Activated CD4-positive, alpha-beta T cell treated with anti-CD3 and anti-CD28 coated beads, Interleukin-2, Interleukin-6, amounts not matched to agents 100 ng/mL and 50 ng/mL, durations not matched to agents 16 hours and 8 hours (primary cell): ENCODE measurements around the gene MEIOC.
A peak's percentile ranks its signal among the peaks of the same experiment; 100 is the strongest.
"Not testable (repeated sequence)": the region's sequence is repeated elsewhere in the genome, so short reads cannot be mapped to it uniquely, and the experiment has no call there.

Source experiments
- DNase-seq: peaks from one replicate; pipeline ENCODE4 v3.0.0-alpha.2; 2020

MEIOC gene

GRCh38 chr17:44655983-44656710 lies at the start of gene MEIOC:
MEIOC (plus strand) TSS chr17:44656468; CDS start chr17:44656614, 146 bp downstream.
- peak; percentile 54 for DNase-seq

- DNase-seq: no peak
Observed at GRCh38 chr17:44606658-44607057, 49.6 kb upstream of the MEIOC start.

- no peak for DNase-seq
Observed at GRCh38 chr17:44607836-44608690, 48.2 kb upstream of the MEIOC start.

- no peak for DNase-seq
Observed at GRCh38 chr17:44608727-44609435, 47.4 kb upstream of the MEIOC start.

GRCh38 chr17:44610331-44610730 lies 45.9 kb upstream of the MEIOC start:
- no peak for DNase-seq

GRCh38 chr17:44610871-44611270 lies 45.4 kb upstream of the MEIOC start:
- DNase-seq: no peak

GRCh38 chr17:44614862-44615261 lies 41.4 kb upstream of the MEIOC start:
- no peak for DNase-seq

GRCh38 chr17:44618652-44619051 lies 37.6 kb upstream of the MEIOC start:
- not testable (repeated sequence) for DNase-seq

GRCh38 chr17:44623070-44623725 lies 33.1 kb upstream of the MEIOC start:
- DNase-seq: no peak

GRCh38 chr17:44627513-44628242 lies 28.6 kb upstream of the MEIOC start:
- no peak for DNase-seq

GRCh38 chr17:44628243-44629188 lies 27.8 kb upstream of the MEIOC start:
- DNase-seq: no peak

GRCh38 chr17:44629314-44629713 lies 27.0 kb upstream of the MEIOC start:
- no peak for DNase-seq

- DNase-seq: no peak
Observed at GRCh38 chr17:44630703-44631102, 25.6 kb upstream of the MEIOC start.

- DNase-seq: no peak
Observed at GRCh38 chr17:44633998-44634397, 22.3 kb upstream of the MEIOC start.

- DNase-seq: not testable (repeated sequence)
Observed at GRCh38 chr17:44634401-44634800, 21.9 kb upstream of the MEIOC start.

- DNase-seq: no peak
Observed at GRCh38 chr17:44636562-44636961, 19.7 kb upstream of the MEIOC start.

GRCh38 chr17:44637066-44637465 lies 19.2 kb upstream of the MEIOC start:
- DNase-seq: no peak

GRCh38 chr17:44642834-44643233 lies 13.4 kb upstream of the MEIOC start:
- DNase-seq: no peak

- no peak for DNase-seq
Observed at GRCh38 chr17:44645341-44645740, 10.9 kb upstream of the MEIOC start.

- DNase-seq: no peak
Observed at GRCh38 chr17:44646280-44646679, 10.0 kb upstream of the MEIOC start.

- DNase-seq: no peak
Observed at GRCh38 chr17:44647736-44648135, 8.5 kb upstream of the MEIOC start.
